ENCODE measurements around the gene ETS2.

The ETS2 gene

GRCh38 chr21:38802050-38803026 lies 3.4 kb upstream of the ETS2 start:
- no peak for DNase-seq

- DNase-seq, result no peak
Measured at GRCh38 chr21:38803075-38803660, 2.6 kb upstream of the ETS2 start.

GRCh38 chr21:38804030-38804788 lies 1.5 kb upstream of the ETS2 start:
- DNase-seq, result peak in 1 of 2 donors; percentile 34

GRCh38 chr21:38804789-38805327 lies 871 bp upstream of the ETS2 start:
- peak in 1 of 2 donors; percentile 36 for DNase-seq

- peak; percentile 25 to 43 for DNase-seq
Measured at GRCh38 chr21:38806153-38806941, 618 bp downstream of the ETS2 start.

- DNase-seq, result no peak
Measured at GRCh38 chr21:38806942-38807284, 1.2 kb downstream of the ETS2 start.

GRCh38 chr21:38807441-38807871 lies 1.7 kb downstream of the ETS2 start:
- no peak for DNase-seq

GRCh38 chr21:38807986-38808385 lies 2.3 kb downstream of the ETS2 start:
- no peak for DNase-seq

- peak in 1 of 2 donors; percentile 35 for DNase-seq
Measured at GRCh38 chr21:38809198-38809878, 3.6 kb downstream of the ETS2 start.

GRCh38 chr21:38810034-38810825 lies 4.5 kb downstream of the ETS2 start:
- no peak for DNase-seq

- DNase-seq, result no peak
Measured at GRCh38 chr21:38810826-38811164, 5.1 kb downstream of the ETS2 start.

- DNase-seq, result peak in 1 of 2 donors; percentile 63
Measured at GRCh38 chr21:38811257-38811656, 5.5 kb downstream of the ETS2 start.

- no peak for DNase-seq
Measured at GRCh38 chr21:38813143-38813542, 7.4 kb downstream of the ETS2 start.

GRCh38 chr21:38813547-38813946 lies 7.8 kb downstream of the ETS2 start:
- DNase-seq, result no peak

GRCh38 chr21:38814126-38815059 lies 8.7 kb downstream of the ETS2 start:
- no peak for DNase-seq

- no peak for DNase-seq
Measured at GRCh38 chr21:38815060-38815405, 9.3 kb downstream of the ETS2 start.

- no peak for DNase-seq
Measured at GRCh38 chr21:38816400-38816977, 10.8 kb downstream of the ETS2 start.

GRCh38 chr21:38817371-38818324 lies 11.9 kb downstream of the ETS2 start:
- DNase-seq, result no peak
